NCI-H1694 treated with DMSO at 0.1 percent for 48 hours (cell line): Measurements from ENCODE around the gene SRSF3.
"Not testable (repeated sequence)": the region's sequence is repeated elsewhere in the genome, so short reads cannot be mapped to it uniquely, and the experiment has no call there.

Experiments
- DNase-seq: peaks from one replicate; lab custom pipeline; 2025; lab: John Stamatoyannopoulos, UW

The SRSF3 gene

DNA sequence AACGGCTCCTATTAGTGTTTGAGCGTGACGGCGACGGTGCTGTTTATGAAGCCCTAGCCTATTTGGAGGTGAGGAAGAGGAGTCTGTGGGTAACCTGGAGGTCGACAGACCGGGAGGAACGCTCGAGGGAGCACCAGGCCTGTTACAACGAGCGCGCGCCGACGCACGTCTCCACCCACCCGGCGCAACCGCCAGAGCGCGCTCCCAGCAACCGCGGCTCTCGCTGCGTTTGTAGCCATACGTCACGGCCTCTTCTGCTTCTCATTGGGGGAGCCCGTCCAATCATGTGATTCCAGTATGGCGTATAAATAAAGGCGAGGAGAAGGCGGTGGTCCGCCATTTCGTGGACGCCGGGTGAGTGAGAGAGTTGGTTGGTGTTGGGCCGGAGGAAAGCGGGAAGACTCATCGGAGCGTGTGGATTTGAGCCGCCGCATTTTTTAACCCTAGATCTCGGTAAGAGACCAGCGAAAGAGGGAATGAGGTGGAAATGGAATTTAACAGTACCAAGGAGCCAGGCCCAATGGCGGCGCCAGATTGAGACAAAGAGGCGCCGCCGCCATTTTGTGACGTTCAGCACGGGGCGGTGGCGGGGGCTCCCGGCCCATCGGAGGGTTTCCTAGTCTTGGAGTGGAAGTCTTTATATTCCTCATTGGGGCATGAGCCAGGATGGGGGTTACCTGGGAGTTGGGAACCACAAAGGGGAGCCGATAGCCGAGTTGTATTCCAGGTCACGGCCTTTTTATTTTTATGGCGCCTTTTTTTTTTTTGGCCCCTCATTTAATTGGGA, at the start of gene SRSF3:
TSS of gene SRSF3 (plus strand) at position 334 of the 787 bp plus-strand sequence. CDS start 2,401 bp downstream, outside the sequence.
- DNase-seq: peak; percentile 97

DNA sequence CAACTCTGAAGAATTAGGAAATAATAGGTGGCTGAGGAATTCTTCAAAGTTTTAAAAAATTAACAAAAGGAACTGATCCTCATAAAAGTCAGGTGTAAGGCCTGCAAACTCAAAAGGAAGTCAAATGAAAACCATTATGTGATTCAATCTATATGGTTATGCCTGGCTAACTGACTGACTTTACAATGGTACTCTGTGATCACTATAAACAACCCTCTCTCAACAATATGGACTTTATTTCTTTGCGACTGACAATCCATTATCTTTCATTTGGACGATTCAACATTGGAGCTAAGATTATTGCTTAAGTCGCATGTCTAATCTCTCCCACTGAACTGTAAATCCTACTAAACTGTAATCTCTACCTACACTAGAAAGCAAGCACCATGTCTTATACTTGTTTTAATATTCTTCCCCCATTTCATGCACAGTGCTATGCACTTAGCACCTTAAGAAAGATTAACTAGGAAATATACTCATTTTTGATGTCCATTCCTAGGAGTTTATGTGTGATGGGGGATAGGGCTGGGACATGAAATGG, 48.3 kb upstream of the SRSF3 start:
- no peak for DNase-seq

DNA sequence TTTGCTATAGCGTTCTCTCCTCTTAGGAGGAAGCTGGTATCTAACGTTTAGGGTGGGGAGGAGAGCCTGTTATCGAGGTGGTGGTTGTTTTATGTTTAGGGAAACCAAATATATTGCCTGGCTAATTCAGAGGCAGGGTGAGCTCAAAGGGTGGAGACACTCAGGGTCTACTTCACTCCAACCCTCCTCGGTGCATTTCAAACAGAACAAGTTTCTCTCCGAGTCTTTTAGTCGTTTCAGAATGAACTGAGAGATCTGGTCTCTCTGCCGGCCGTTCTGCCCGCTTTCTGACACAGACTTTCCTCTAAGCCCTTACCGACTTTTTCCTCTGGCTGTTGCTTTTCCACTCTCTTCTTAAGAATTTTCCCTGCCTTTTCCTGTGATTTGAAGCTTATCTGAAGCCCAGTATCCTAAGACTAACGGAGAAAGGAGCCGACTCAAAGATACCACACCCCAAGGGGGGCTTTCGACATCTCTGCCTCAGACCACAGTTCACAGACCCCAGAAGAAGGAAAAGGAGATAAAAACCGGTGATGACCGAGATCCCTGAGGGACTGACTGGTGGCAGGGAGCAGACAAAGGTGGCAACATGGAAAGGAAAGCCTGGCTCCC, 47.7 kb upstream of the SRSF3 start:
- no peak for DNase-seq

DNA sequence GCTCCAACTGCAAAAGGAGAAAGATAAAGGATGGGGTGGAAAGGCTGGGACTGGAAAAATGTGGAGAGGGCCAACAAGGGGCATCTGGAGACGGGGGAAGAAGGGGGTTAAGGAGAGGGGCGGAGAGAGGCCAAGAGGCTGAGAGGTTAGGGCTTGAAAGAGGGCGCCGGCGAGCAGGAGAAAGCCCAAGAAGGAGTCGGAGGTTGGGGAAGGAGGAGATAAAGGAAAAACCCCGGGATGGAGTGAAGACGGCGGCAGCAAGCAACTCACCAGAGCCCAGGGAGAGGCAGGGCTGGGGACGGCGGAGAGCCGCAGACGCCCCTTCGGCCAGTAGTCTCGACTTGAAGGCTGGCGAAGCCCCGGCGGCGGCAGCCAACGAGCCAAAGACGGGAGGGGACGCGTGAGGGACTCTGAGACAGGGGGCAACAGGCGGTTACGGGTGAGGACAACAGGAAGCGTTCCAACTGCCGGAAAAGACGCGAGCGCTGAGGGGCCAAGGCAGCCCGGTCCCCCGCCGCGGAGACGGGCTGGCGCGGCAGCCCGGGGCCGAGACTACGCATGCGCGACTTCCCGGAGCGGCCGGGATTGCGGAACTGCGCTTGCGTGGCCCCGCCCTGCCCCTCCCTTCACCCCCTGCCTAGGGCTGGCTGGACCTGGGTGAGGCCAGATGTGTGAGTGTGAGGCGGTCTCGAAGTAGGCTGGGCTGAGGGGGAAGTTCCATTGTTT, 47.1 kb upstream of the SRSF3 start, which contains the start of gene STK38:
TSS of gene STK38 (minus strand) at position 560 of the 726 bp plus-strand sequence. CDS start 7,277 bp downstream, outside the sequence.
- peak; percentile 62 for DNase-seq

DNA sequence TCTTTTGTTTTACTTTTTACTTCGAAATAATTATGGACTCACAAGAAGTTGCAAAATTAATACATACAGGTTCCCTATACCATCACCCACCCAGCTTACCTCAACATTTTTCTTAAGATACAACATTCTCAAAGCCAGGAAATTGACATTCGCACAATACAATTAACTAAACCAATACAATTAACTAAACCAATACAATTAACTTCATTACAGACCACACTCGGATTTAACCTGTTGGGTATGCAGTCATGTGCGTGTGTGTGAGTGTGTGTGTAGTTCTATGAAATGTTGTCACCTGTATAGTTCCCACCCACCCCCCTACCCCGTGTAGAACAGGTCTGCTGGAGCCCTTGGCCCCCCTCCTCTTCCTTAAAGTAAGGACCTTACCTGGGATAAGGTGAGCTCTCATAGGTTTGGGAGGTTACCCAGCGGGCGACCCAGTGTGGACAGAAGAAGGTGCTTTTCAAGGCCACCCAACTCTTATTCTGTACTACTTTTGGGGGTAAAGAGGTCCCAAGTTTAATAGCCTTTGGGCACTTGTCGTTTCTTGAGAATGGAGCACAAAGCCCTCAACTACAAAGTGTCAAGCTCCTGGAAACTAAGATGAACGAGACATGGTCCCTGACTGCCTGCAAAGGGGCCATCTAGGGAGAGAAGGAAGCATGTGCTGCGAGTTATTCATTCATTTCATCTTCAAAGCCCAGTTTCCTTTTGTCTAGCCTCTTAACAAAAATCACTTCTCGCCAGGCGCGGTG, 46.3 kb upstream of the SRSF3 start:
- no peak for DNase-seq

DNA sequence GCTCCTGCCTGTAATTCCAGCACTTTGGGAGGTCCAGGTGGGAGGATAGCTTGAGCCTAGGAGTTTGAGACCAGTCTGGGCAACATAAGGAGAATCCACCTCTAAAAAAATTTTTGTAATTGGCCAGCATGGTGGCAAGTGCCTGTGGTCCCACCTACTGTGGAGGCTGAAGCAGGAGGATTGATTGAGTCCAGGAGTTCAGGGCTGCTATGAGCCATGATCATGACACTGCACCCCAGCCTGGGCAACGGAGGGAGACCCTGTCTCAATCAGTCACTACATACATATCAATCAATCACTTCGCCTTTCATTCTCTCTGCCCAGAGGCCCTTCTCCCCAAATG, 45.8 kb upstream of the SRSF3 start:
- no peak for DNase-seq

DNA sequence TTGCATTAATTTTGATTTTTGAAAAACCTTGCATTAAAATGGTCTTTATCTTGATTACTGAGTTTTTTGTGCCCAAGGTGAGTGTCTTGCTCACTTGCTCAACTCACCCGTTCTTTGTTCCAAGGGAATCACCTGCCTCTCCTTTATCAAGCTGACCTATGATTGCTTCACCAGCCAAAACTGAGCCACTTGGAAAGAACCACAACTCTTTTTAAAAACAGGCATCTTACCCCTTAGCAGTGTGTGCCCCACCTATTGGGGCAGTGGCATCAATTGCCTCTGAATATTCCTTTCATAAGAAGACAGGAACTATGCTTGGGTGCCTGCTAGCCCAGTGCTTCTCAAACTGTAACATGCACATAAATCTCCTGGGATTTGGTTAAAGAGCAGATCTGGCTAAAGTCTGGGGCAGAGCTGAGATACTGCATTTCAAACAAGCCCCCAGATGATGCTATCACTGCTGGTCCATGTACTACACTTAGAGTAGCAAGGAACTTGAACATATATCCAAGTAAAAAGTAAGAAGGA, 43.6 kb upstream of the SRSF3 start:
- no peak for DNase-seq

DNA sequence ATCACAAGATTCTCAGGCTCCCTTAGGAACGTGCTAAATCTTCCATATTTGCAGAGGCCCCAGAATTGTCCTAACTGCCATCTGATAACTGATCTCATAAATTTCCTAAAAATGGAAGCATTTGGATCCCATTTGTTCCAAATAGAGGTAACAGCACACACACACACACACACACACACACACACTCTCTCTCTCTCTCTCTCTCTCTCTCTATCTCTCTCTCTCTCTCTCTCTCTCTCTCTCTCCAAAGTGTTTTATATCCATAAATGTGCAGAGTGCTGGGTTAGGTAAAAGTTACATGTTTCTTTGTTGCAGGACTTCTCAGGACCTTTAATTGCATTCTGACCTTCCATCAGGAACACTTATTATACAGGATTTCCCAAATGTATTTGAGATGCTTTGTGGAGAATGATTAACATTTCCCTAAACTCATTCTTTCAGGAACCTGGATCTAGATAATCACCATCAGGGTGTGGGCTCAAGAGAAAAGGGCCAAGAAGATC, 38.4 kb upstream of the SRSF3 start:
- DNase-seq: no peak

DNA sequence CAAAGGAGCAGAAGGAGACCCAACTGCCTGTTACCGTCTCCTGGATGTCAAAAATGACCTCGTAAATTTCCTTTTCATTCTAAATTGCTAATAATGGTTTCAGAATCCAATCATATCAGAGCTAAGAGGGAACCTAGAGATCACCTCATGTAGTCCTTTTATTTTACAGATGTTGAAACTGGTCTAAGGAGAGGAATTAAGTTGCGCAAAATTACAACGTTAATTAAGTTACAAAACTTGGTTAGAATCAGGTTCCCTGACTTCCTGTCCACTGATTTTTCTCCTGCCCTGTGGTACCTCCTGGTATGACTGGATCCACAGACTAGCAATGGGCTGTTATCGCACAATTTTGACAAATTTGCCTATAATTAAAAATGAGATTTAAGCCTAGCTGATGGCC, 37.9 kb upstream of the SRSF3 start:
- no peak for DNase-seq

DNA sequence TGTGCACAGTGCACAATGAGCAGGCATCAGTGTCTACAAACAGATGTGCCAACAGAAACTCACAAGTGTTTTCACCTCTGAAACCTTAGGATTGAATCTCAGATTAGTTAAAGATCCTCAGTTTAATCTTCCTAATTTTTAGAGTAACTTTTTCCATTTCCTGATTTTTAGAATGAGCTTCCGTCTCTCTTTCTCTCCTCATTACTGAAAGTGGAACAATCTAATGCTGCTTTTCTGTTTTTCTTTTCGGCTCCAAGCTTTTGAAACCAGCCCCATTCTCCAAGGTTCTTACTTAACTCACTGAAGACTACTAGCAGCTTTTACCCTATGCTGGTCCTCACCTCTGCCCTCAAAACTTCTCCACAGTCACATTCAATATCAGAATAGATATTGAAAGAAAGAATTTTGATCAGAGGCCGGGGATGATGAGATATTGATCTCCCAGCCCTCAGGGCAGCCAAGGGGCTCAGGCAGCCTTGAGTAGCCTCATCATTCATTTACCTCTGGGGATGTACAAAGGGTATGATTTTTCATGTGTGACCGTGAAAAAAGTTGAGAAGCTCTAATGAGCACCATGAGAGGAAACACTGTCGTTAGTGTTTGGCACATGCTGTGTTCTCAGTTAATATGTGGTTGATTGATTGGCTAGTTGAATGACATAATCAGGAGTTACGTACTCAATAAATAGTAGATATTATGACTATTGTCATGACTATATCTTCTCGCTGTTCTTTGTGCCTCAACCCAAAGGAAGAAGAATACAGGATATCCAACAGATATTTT, 35.0 kb upstream of the SRSF3 start:
- DNase-seq: no peak

DNA sequence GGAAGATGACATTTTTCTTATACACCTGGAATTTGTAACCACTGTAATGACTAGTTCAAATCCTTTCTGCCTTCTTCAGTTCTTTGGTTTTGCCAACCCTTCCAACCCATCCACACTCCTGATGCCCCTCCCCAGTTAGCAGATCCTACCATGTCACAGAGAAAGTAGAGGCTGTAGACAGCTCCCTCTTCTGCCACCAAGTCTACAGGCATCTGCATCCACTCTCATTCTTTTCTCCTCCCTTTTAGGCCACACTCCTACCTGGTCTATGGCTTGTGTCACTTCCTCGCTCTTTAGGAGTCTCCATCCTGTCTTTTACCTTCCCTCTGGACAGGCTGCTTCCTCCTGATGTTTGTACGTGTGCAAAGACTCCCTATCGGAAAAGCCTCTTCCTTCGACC, 33.3 kb upstream of the SRSF3 start:
- DNase-seq: no peak

DNA sequence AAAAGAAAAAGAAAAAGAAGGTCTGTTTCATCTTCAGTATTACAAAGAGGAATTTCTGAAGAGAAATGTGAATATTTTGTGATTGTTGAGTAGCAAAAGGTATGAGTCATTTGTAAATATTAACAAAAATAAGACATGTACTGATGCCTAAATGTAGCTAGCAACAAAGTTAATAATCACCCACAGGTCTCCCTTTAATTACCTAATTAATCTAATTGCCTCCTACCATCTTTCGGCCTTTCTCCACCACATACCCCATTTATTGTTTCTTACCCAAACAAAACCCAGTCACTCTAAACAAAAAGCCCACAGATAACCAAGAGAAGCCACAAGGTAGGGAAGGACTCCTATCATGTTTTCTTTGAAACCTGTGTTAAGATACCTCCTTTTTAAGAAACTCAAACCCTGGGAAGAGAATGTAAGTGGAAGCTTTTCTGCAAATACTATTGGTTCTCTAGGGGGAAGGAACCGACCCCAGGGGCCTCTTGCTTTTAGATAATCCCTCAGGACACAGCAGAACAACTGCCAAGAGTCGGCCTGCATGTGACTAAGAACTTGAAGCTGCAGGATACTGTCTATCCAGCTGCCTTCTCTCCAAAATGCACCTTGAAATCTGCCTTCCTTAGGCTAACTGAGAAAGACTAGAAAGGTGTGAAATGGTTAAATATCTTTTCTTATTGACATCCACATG, 30.8 kb upstream of the SRSF3 start:
- no peak for DNase-seq

DNA sequence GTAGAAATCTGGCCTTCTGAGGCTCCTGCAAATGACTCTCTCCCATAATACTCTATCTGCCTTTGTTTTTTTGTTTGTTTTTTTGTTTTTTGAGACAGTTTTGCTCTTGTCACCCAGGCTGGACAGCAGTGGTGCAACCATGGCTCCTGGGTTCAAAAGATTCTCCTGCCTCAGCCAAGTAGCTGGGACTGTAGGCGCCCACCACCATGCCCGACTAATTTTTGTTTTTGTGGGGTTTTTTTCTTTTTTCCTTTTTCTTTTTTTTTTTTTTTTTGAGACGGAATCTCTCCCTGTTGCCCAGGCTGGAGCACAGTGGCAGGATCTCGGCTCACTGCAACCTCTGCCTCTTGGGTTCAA, 30.3 kb upstream of the SRSF3 start:
- no peak for DNase-seq

DNA sequence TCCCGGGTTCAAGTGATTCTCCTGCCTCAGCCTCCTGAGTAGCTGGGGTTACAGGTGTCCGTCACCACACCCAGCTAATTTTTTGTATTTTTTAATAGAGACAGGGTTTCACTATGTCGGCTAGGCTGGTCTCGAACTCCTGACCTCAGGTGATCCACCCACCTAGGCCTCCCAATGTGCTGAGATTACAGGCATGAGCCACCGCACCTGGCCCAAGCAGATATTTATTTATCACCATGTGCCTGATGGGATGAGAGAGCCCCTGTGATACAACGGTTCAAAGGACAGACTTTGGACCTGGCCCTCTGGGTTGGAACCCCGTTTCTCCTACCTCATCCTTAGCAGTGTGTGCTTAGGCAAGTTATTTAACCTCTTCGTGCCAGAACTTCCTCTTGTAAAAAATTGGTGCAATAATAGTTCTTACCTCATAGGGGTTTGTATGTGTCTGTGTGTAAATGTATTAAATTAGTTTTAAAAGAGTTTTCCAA, 27.7 kb upstream of the SRSF3 start:
- no peak for DNase-seq

DNA sequence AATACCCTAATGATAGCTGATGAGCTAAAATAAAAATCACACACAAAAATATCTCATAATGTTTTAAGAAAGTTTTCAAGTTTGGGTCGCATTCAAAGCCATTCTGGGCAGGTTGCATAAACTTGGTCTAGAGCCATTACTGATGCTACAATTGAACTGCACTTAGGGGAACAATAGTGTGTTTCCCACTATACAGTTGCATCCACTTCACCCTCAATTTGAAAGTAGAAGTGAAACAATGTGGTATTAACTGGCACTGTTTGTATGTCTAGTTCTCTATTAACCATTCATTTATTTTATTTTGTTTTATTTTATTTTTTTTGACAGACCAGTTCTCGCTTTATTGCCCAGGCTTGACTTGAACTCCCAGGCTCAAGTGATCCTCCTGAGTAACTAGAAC, 23.9 kb upstream of the SRSF3 start:
- DNase-seq: no peak

DNA sequence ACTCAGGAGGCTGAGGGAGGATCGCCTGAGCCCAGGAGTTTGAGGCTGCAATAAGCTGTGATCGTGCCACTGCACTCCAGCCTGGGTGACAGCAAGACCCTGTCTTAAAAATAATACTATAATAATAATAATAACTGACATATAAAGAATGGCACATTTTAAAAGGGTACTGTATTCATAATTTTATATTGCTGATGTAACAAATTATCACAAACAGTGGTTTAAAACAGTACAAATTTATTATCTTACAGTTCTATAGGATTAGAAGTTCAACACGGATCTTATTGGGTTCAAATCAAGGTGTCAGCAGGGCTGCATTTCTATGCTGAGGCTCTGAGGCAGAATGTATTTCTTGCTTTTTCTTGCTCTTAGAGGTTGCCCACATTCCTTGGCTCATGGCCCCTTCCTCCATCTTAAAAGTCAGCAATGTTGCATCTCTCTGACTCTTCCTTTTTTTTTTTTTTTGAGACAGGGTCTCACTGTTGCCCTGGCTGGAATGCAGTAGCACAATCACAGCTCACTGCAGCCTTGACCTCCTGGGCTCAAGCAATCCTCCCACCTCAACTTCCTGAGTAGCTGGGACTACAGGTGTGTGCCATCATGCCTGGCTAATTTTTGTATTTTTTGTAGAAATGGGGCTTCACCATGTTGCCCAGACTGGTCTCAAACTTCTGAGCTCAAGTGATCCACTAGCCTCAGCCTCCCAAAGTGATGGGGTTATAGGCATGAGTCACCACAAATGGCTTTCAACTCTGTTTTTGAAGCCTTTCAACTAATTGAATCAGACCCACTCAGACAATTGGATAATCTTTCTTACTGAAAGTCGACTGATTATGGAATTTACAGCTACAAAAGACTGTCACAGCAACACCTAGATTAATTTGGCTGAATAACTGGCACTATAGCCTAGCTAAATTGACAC, 22.8 kb upstream of the SRSF3 start:
- no peak for DNase-seq

DNA sequence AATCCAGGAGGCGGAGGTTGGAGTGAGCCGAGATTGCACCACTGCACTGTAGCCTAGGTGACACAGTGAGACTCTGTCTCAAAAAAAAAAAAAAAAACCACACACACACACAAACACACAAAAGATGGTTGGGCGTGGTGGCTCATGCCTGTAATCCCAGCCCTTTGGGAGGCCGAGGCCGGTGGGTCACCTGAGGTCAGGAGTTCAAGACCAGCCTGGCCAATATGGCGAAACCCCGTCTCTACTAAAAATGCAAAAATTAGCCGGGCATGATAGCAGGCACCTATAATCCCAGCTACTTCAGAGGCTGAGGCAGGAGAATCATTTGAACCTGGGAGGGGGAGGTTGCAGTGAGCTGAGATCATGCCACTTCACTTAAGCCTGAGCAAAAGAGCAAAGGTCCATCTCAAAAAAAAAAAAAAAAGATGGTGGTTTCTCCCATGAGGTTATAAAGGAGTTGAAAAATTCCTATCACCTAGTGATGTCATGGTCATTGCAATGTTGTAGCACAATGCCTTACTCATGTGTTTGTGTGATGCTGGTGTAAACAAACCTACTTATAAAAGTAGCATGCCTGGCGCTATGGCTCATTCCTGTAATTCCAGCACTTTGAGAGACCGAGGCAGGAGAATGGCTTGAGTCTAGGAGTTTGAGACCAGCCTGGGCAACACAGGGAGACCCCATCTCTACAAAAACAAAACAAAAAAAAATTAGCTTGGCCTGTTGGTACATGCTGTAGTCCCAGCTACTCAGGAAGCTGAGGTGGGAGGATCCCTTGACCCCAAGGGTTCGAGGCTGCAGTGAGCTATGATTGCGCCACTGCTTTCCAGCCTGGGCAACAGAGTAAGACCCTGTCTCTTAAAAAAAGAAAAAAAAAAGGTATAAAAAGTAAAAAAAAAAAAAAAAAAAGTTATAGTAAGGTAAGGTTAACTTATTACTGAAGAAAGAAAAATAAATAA, 21.5 kb upstream of the SRSF3 start:
- DNase-seq: not testable (repeated sequence)

DNA sequence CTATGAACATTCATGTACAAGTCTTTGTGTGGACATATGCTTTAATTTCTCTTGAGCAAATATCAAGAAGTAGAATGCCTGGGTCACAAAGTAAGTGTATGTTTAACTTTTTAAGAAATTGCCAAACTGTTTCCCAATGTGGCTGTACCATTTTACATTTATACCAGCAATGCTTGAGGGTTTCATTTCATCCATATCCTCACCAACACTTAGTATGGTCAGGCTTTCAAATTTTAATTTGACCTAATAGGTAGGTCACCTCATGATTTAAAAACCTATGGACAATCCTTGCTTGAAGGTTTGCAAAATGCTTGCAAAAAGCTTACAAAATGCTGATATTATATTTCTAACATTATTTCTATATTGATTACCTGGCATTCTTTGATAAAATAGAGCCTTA, 19.5 kb upstream of the SRSF3 start:
- no peak for DNase-seq
